GM19463 (cell line): ENCODE results near the gene TLE3.
"Not testable (repeated sequence)": the region's sequence is repeated elsewhere in the genome, so short reads cannot be mapped to it uniquely, and the experiment has no call there.

Experiments
- ATAC-seq: cut with Tn5 transposase; IDR thresholded peaks from one replicate; pipeline ENCODE4 v1.9.1; 2021; ENCODE audit warnings: mild to moderate bottlenecking, moderate library complexity; ENCODE audit not compliant: unreplicated experiment

Gene TLE3

GRCh38 chr15:70127288-70127746, 29.6 kb upstream of the TLE3 start:
- ATAC-seq: no peak

- ATAC-seq: no peak
These were observed 28.6 kb upstream of the TLE3 start for GRCh38 chr15:70126362-70126761.

- peak; percentile 65 for ATAC-seq
These were observed 27.9 kb upstream of the TLE3 start for GRCh38 chr15:70125605-70126004.

GRCh38 chr15:70121624-70122302, 24.0 kb upstream of the TLE3 start:
- no peak for ATAC-seq

GRCh38 chr15:70120958-70121623, 23.4 kb upstream of the TLE3 start:
- ATAC-seq: no peak

- no peak for ATAC-seq
These were observed 22.3 kb upstream of the TLE3 start for GRCh38 chr15:70119911-70120508.

- no peak for ATAC-seq
These were observed 20.9 kb upstream of the TLE3 start for GRCh38 chr15:70118599-70118998.

GRCh38 chr15:70116317-70116716, 18.6 kb upstream of the TLE3 start:
- no peak for ATAC-seq

- no peak for ATAC-seq
These were observed 16.5 kb upstream of the TLE3 start for GRCh38 chr15:70114221-70114620.

GRCh38 chr15:70113304-70113700, 15.6 kb upstream of the TLE3 start:
- ATAC-seq: no peak

GRCh38 chr15:70112572-70113303, 15.0 kb upstream of the TLE3 start:
- ATAC-seq: not testable (repeated sequence)

GRCh38 chr15:70112074-70112395, 14.3 kb upstream of the TLE3 start:
- ATAC-seq: no peak

- no peak for ATAC-seq
These were observed 13.7 kb upstream of the TLE3 start for GRCh38 chr15:70111203-70112073.

GRCh38 chr15:70109978-70110377, 12.3 kb upstream of the TLE3 start:
- ATAC-seq: no peak

GRCh38 chr15:70109531-70109930, 11.8 kb upstream of the TLE3 start:
- no peak for ATAC-seq

GRCh38 chr15:70103880-70104626, 6.3 kb upstream of the TLE3 start:
- no peak for ATAC-seq

- no peak for ATAC-seq
These were observed 5.1 kb upstream of the TLE3 start for GRCh38 chr15:70102827-70103226.

- no peak for ATAC-seq
These were observed 3.9 kb upstream of the TLE3 start for GRCh38 chr15:70101459-70102113.
